Body of pancreas (tissue), 4 donors: ENCODE results near the gene ERO1B.

Experiments
- POLR2A ChIP-seq, 3 donors: fragments of 450-650 bp; IDR thresholded peaks; one replicate each; pipeline ENCODE4 v1.6.1; 2016; ENCODE audit warnings: antibody characterized with exemption in 3 of 3, mild to moderate bottlenecking in 2 of 3
- TF ChIP-seq, protein P1 (sequence below), 7 experiments: fragments of 450-650 bp in 4 of 7; fragments of 200-600 bp in 3 of 7; sonication (generic) in 3 of 7; IDR thresholded peaks; one replicate each; pipeline ENCODE4 v1.5.1; 2016 to 2019; ENCODE audit warnings: antibody characterized with exemption in 7 of 7

DNA sequence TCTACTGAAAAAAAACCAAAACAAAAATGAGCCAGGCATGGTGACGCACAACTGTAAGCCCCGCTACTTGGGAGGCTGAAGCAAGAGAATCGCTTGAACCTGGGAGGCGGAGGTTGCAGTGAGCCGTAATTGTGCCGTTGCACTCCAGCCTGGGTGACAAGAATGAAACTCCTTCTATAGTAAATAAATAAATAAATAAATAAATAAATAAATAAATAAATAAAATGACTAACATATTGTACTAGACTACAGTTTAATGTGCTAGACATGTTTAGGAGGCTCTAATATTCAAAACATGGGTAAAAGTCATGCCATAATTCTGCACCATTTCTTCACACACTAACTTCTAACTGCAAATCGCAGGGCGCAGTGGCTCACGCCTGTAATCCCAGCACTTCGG, 33.3 kb upstream of the ERO1B start:
- TF ChIP-seq, protein P1, sequence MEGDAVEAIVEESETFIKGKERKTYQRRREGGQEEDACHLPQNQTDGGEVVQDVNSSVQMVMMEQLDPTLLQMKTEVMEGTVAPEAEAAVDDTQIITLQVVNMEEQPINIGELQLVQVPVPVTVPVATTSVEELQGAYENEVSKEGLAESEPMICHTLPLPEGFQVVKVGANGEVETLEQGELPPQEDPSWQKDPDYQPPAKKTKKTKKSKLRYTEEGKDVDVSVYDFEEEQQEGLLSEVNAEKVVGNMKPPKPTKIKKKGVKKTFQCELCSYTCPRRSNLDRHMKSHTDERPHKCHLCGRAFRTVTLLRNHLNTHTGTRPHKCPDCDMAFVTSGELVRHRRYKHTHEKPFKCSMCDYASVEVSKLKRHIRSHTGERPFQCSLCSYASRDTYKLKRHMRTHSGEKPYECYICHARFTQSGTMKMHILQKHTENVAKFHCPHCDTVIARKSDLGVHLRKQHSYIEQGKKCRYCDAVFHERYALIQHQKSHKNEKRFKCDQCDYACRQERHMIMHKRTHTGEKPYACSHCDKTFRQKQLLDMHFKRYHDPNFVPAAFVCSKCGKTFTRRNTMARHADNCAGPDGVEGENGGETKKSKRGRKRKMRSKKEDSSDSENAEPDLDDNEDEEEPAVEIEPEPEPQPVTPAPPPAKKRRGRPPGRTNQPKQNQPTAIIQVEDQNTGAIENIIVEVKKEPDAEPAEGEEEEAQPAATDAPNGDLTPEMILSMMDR (IDR thresholded peaks at IDR 0.05) = no peak
- TF ChIP-seq POLR2A (IDR thresholded peaks at IDR 0.05) = no peak
